H9 (cell line): ENCODE results near the gene TTC27. TPM values are rescaled to one million over a fixed set of nuclear protein-coding genes. Genes with fewer than 3 reads are reported as not detected.

ENCODE experiments used
- DNase-seq: peaks from one replicate; pipeline ENCODE4 v3.0.0-alpha.2; 2017
- H2AFZ ChIP-seq: one replicate; pipeline ENCODE4 v1.6.1; 2013; ENCODE audit warnings: mild to moderate bottlenecking, low read length, control low read depth, moderate library complexity
- H2AK5ac ChIP-seq: 2 replicates; pipeline ENCODE4 v1.6.1; 2013; ENCODE audit warnings: low read length, control low read depth, mixed read lengths; ENCODE audit not compliant: insufficient read length
- H2BK120ac ChIP-seq: one replicate; pipeline ENCODE4 v1.6.1; 2013; ENCODE audit warnings: low read depth, mild to moderate bottlenecking, low read length, control low read depth, inconsistent platforms; ENCODE audit not compliant: poor library complexity, severe bottlenecking
- H2BK12ac ChIP-seq: 2 replicates; pipeline ENCODE4 v1.6.1; 2013; ENCODE audit warnings: low read length, control low read depth, mixed read lengths, low read depth; ENCODE audit not compliant: insufficient read length
- H2BK15ac ChIP-seq: 2 replicates; pipeline ENCODE4 v1.6.1; 2013; ENCODE audit warnings: low read depth, low read length, control low read depth
- H2BK20ac ChIP-seq: one replicate; pipeline ENCODE4 v1.6.1; 2013; ENCODE audit warnings: low read depth, mild to moderate bottlenecking, low read length, control low read depth, inconsistent platforms; ENCODE audit not compliant: poor library complexity, severe bottlenecking
- H2BK5ac ChIP-seq: 2 replicates; pipeline ENCODE4 v1.6.1; 2013; ENCODE audit warnings: low read length, control low read depth, mixed read lengths; ENCODE audit not compliant: insufficient read length
- H3K14ac ChIP-seq: 2 replicates; pipeline ENCODE4 v1.6.1; 2013; ENCODE audit warnings: low read length, control low read depth; ENCODE audit not compliant: insufficient read depth
- H3K18ac ChIP-seq: 2 replicates; pipeline ENCODE4 v1.6.1; 2013; ENCODE audit warnings: low read depth, mild to moderate bottlenecking, mixed read lengths, low read length, control low read depth; ENCODE audit not compliant: insufficient read length
- H3K23ac ChIP-seq: 2 replicates; pipeline ENCODE4 v1.6.1; 2013; ENCODE audit warnings: low read length, control low read depth, mixed read lengths, low read depth; ENCODE audit not compliant: insufficient read length
- H3K23me2 ChIP-seq: 2 replicates; pipeline ENCODE4 v1.6.1; 2013; ENCODE audit warnings: low read depth, mild to moderate bottlenecking, mixed read lengths, low read length, control low read depth; ENCODE audit not compliant: insufficient read length, poor library complexity, severe bottlenecking
- H3K27ac ChIP-seq: 2 replicates; pipeline ENCODE4 v1.5.1; 2013; ENCODE audit warnings: low read length, control low read depth, mixed read lengths, low read depth; ENCODE audit not compliant: insufficient read length
- H3K27me3 ChIP-seq: 2 replicates; pipeline ENCODE4 v1.6.1; 2013; ENCODE audit warnings: low read length, control low read depth, inconsistent platforms; ENCODE audit not compliant: insufficient read depth
- H3K4ac ChIP-seq: 2 replicates; pipeline ENCODE4 v1.6.1; 2013; ENCODE audit warnings: low read depth, mild to moderate bottlenecking, control low read depth, inconsistent platforms, low read length, moderate library complexity
- H3K4me1 ChIP-seq: 2 replicates; pipeline ENCODE4 v1.6.1; 2013; ENCODE audit warnings: low read length, control low read depth, inconsistent platforms; ENCODE audit not compliant: insufficient read depth
- H3K4me2 ChIP-seq: 2 replicates; pipeline ENCODE4 v1.6.1; 2013; ENCODE audit warnings: low read length, control low read depth, mixed read lengths; ENCODE audit not compliant: insufficient read length, insufficient read depth
- H3K56ac ChIP-seq: 2 replicates; pipeline ENCODE4 v1.6.1; 2013; ENCODE audit warnings: low read depth, mild to moderate bottlenecking, mixed read lengths, low read length, control low read depth; ENCODE audit not compliant: insufficient read length
- H3K79me1 ChIP-seq: 2 replicates; pipeline ENCODE4 v1.6.1; 2013; ENCODE audit warnings: low read depth, mild to moderate bottlenecking, moderate library complexity, low read length, control low read depth, inconsistent platforms; ENCODE audit not compliant: insufficient read depth, poor library complexity, severe bottlenecking
- H3K79me2 ChIP-seq: 2 replicates; pipeline ENCODE4 v1.6.1; 2013; ENCODE audit warnings: low read length, control low read depth, inconsistent platforms; ENCODE audit not compliant: insufficient read depth
- H3K9ac ChIP-seq: 2 replicates; pipeline ENCODE4 v1.6.1; 2013; ENCODE audit warnings: low read length, control low read depth, mixed read lengths; ENCODE audit not compliant: insufficient read length; ENCODE audit errors: extremely low read depth
- H3K9me3 ChIP-seq: one replicate; pipeline ENCODE4 v1.6.1; 2013; ENCODE audit warnings: low read depth, low read length, inconsistent platforms; ENCODE audit not compliant: control insufficient read depth
- H3T11ph ChIP-seq: one replicate; pipeline ENCODE4 v1.6.1; 2013; ENCODE audit warnings: mild to moderate bottlenecking, low read length, control low read depth, inconsistent platforms
- H4K20me1 ChIP-seq: one replicate; pipeline ENCODE4 v1.6.1; 2013; ENCODE audit not compliant: control insufficient read depth, insufficient read length, insufficient read depth
- H4K5ac ChIP-seq: 2 replicates; pipeline ENCODE4 v1.6.1; 2013; ENCODE audit warnings: low read depth, mild to moderate bottlenecking, mixed read lengths, low read length, control low read depth; ENCODE audit not compliant: insufficient read length
- H4K8ac ChIP-seq: replicated peaks from 2 replicates; pipeline ENCODE4 v1.6.1; 2013; ENCODE audit warnings: low read length, control low read depth, mixed read lengths, low read depth; ENCODE audit not compliant: insufficient read length
- H4K91ac ChIP-seq: 2 replicates; pipeline ENCODE4 v1.6.1; 2013; ENCODE audit warnings: low read depth, mild to moderate bottlenecking, moderate library complexity, mixed read lengths, low read length, control low read depth; ENCODE audit not compliant: insufficient read length
- H3K27ac Mint-ChIP-seq, 3 experiments: 2 replicates in 2 of 3; 3 replicates in 1 of 3; pipeline ENCODE4 v1.8.0; 2020 to 2021; ENCODE audit warnings: mixed read lengths in 3 of 3, mild to moderate bottlenecking in 1 of 3, moderate library complexity in 1 of 3
- H3K27me3 Mint-ChIP-seq: 2 replicates; pipeline ENCODE4 v1.8.0; 2021; ENCODE audit warnings: low read depth, mild to moderate bottlenecking, moderate library complexity, mixed read lengths
- H3K36me3 Mint-ChIP-seq, 3 experiments: 2 replicates in 2 of 3; 3 replicates in 1 of 3; pipeline ENCODE4 v1.8.0; 2020 to 2021; ENCODE audit warnings: low read depth in 3 of 3, mixed read lengths in 3 of 3; ENCODE audit not compliant: insufficient read depth in 1 of 3
- H3K4me1 Mint-ChIP-seq, 2 experiments: 2 replicates each; pipeline ENCODE4 v1.8.0; 2020; ENCODE audit warnings: mixed read lengths in 2 of 2
- H3K4me3 Mint-ChIP-seq, 2 experiments: 2 replicates in 1 of 2; 3 replicates in 1 of 2; pipeline ENCODE4 v1.8.0; 2020 to 2021; ENCODE audit warnings: mild to moderate bottlenecking in 2 of 2, mixed read lengths in 2 of 2, moderate library complexity in 1 of 2
- H3K9me3 Mint-ChIP-seq, 2 experiments: 2 replicates in 1 of 2; 3 replicates in 1 of 2; pipeline ENCODE4 v1.8.0; 2020; ENCODE audit warnings: mild to moderate bottlenecking in 2 of 2, mixed read lengths in 2 of 2, moderate library complexity in 1 of 2
- total RNA-seq: library from RNA; stranded (reverse); gene quantifications from 2 replicates; pipeline ENCODE4 v1.2.1, GENCODE V29; 2021
- TF ChIP-seq, protein P1 (sequence below): fragments of 200-600 bp; sonication (generic); conservative IDR thresholded peaks from 3 replicates; pipeline ENCODE4 v1.8.0; 2021; ENCODE audit warnings: antibody characterized with exemption, mild to moderate bottlenecking

TTC27 gene
- total RNA-seq, 1 experiment from 2014 or later, result 26.0 TPM

DNA sequence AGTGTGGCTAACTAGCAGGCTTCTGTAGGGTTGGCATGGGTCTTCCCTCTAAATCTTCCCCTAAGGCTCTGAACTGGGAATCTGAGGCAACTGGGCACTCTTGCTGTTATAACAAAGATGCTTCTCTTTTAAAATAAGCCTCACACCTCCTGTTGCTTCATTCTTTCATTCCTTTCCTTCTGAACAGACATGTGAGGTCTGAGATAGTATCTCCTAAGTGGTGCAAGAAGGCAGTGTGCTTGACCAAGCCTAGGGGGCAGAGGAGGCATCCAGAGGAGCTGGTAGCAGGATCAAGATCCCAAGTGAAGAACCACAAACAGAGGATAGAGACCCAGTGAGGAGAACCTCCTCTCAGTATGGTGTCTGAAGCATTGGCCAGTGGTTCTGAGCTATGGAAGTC, 90.9 kb downstream of the TTC27 start:
- Histone ChIP-seq H3K27me3 (no peaks in the 10 kb centered on the region), H3K18ac (no peak overlapping the region), H4K91ac (no peak overlapping the region), H3K23me2 (no peaks in the 10 kb centered on the region), H2BK120ac (no peak overlapping the region), H3K27ac (no peak overlapping the region), H3K23ac (no peak overlapping the region), H2AFZ (no peak overlapping the region), H3K4ac (no peak overlapping the region), H4K20me1 (no peaks in the 10 kb centered on the region), H3K9ac (no peak overlapping the region), H2BK12ac (no peak overlapping the region), H2BK20ac (no peak overlapping the region), H4K8ac (no peak overlapping the region), H4K5ac (no peak overlapping the region), H3K56ac (no peak overlapping the region), H3K4me1 (no peaks in the 10 kb centered on the region), H3K14ac (no peak overlapping the region), H3K4me2 (no peak overlapping the region), H2BK15ac (no peak overlapping the region), H3K9me3 (no peaks in the 10 kb centered on the region), H3T11ph (no peak overlapping the region), H2AK5ac (no peak overlapping the region), H2BK5ac (no peak overlapping the region), H3K79me1 (no peaks in the 10 kb centered on the region), H3K79me2 (no peaks in the 10 kb centered on the region; the same call in 1 of the 2 replicates)
- no peaks in the 10 kb centered on the region for H3K4me1 Mint-ChIP-seq
- no peak overlapping the region for H3K27ac Mint-ChIP-seq
- peaks cover 0 to 2% (median 1%) of the 10 kb centered on the region in 3 experiments; a peak in 5 of 7 replicates for H3K36me3 Mint-ChIP-seq
- no peak for DNase-seq
- H3K9me3 Mint-ChIP-seq, result no peaks in the 10 kb centered on the region
- H3K27me3 Mint-ChIP-seq, result no peaks in the 10 kb centered on the region
- TF ChIP-seq, protein P1, sequence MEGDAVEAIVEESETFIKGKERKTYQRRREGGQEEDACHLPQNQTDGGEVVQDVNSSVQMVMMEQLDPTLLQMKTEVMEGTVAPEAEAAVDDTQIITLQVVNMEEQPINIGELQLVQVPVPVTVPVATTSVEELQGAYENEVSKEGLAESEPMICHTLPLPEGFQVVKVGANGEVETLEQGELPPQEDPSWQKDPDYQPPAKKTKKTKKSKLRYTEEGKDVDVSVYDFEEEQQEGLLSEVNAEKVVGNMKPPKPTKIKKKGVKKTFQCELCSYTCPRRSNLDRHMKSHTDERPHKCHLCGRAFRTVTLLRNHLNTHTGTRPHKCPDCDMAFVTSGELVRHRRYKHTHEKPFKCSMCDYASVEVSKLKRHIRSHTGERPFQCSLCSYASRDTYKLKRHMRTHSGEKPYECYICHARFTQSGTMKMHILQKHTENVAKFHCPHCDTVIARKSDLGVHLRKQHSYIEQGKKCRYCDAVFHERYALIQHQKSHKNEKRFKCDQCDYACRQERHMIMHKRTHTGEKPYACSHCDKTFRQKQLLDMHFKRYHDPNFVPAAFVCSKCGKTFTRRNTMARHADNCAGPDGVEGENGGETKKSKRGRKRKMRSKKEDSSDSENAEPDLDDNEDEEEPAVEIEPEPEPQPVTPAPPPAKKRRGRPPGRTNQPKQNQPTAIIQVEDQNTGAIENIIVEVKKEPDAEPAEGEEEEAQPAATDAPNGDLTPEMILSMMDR, result peak; percentile 12; the same call in 1 of the 3 replicates
- no peak overlapping the region for H3K4me3 Mint-ChIP-seq
